ENCODE results near the gene SIAH3.

GRCh38 chr13:45870232-45870631 is 18.7 kb upstream of the SIAH3 start:
- TF ChIP-seq POLR2A (IDR thresholded peaks at IDR 0.05), result no peak
- TF ChIP-seq, protein P1, sequence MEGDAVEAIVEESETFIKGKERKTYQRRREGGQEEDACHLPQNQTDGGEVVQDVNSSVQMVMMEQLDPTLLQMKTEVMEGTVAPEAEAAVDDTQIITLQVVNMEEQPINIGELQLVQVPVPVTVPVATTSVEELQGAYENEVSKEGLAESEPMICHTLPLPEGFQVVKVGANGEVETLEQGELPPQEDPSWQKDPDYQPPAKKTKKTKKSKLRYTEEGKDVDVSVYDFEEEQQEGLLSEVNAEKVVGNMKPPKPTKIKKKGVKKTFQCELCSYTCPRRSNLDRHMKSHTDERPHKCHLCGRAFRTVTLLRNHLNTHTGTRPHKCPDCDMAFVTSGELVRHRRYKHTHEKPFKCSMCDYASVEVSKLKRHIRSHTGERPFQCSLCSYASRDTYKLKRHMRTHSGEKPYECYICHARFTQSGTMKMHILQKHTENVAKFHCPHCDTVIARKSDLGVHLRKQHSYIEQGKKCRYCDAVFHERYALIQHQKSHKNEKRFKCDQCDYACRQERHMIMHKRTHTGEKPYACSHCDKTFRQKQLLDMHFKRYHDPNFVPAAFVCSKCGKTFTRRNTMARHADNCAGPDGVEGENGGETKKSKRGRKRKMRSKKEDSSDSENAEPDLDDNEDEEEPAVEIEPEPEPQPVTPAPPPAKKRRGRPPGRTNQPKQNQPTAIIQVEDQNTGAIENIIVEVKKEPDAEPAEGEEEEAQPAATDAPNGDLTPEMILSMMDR (IDR thresholded peaks at IDR 0.05), result no peak
